GM12872 (cell line): Measurements from ENCODE around the gene OLFM1.

Experiments used
- TF ChIP-seq, protein P1 (sequence below): IDR thresholded peaks from 3 replicates; pipeline ENCODE4 v1.5.1; 2011; ENCODE audit warnings: low read depth, mild to moderate bottlenecking, low read length, moderate library complexity; ENCODE audit not compliant: insufficient read depth

The OLFM1 gene

DNA sequence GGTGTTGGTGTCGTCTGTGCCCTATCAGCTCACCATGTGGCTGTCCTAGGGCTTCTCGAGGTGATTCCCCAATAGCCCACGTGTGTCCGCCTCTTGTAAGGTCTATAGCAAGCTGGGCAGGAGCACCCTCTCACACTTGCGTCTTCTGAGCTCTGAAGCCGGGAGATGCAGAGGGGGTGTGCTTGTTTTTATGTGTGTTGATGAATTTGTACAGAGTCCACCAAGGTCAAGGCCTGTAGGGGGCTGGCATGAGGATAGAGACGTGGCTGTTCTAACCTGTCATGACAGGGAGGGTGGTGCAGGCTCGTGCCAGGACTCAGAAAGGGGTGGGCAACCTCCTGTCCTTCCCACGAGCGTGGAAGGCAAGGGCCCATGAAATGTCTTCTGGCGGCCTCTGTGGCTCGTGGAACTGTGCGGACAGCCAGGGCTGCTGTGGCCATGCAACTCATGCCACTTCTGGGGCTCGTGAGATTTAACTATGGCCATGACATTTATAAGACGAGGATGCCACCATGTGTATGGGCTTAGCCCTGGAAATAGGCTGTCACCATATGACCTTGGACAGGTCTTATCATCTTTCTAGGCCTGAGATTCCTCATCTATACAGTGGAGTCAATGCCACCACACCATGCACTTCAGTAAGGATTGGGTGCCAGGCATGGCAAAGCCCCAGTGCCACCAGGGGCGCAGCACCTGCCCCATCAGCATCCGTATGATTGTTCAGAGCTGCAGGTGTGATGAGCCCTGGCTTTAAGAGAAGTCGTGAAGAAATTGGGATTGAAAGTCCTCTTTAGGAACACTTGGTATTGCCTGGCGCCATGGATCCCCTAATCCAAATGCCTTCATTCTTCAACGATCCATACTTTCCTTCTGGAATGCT, 2.3 kb upstream of the OLFM1 start:
- TF ChIP-seq, protein P1, sequence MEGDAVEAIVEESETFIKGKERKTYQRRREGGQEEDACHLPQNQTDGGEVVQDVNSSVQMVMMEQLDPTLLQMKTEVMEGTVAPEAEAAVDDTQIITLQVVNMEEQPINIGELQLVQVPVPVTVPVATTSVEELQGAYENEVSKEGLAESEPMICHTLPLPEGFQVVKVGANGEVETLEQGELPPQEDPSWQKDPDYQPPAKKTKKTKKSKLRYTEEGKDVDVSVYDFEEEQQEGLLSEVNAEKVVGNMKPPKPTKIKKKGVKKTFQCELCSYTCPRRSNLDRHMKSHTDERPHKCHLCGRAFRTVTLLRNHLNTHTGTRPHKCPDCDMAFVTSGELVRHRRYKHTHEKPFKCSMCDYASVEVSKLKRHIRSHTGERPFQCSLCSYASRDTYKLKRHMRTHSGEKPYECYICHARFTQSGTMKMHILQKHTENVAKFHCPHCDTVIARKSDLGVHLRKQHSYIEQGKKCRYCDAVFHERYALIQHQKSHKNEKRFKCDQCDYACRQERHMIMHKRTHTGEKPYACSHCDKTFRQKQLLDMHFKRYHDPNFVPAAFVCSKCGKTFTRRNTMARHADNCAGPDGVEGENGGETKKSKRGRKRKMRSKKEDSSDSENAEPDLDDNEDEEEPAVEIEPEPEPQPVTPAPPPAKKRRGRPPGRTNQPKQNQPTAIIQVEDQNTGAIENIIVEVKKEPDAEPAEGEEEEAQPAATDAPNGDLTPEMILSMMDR = no peak

DNA sequence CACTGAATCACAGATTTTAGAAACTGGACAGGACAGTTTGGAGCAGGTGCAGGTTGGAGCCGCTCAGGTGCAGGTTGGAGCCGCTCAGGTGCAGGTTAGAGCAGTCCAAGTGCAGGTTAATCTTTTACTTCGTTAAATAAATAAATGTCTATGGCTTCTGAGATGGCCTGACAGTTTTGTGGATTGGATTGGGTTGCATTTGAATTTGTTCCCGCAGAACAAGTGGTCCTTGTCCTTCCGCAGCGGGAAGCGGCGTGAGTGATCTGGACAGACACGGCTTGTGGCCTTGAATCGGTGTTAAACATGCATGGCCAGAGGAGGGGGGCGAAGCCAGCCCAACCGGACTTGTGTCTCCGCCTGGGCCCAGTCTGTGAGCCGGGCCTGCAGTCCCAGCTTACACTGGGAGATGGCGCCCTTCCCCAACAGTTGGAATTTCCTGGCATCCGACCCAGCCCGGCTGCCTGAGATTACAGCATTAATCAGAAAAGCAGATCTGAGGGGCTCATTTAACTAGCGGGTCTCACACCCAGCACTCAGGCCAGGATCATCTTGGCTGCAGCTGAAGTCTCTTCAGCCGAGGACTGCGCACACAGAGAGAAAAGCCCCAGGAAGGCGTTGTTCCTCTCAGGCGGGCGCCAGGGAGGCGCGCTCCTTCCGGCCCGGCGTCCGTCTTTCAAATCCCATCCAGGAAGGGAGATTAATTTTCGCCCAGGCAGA, 1.5 kb upstream of the OLFM1 start:
- TF ChIP-seq, protein P1 = peak; percentile 75

DNA sequence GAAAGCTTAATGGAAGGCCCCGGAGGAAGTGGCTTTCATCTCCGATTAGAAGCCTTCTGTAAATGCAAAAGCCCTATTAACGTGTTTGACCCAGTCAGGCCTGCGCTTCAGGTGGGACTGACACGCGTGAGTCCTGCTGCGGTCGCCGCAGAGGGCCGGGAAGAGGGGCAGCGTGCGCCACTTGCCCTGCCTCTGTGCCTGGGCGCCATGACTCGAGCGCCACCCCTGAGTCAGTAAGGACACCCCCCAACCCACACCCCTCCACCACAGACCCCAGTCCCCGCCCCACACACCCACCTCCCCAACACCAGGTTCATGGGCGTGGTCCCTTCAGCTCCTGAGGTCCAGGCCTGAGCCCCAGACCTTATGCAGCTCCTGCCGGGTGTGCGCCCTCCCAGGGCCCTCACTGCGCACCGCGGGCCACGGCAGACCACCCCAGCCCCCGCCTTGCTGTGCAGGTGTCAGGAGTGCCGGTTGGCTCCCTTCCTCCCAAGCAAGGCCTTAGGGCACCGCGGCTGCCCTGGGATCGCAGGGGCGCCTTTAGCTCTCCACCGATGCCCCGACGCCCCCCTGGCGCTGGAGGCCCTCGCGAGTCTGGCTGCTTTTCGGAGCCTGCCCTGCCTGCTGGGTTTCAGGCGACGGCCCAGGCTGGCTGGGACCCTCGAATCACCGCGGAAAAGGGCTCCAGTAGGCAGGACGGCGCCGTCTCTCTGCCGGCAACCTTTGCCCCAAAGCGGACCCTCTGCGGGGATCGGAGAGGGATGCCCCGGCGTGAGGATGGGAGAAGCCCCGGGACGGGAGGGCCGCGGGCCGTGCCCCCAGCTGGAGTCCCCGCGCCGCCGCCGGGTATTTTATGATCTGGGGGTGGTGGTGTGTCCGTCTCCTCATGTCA, 625 bp upstream of the OLFM1 start:
- TF ChIP-seq, protein P1 = no peak

DNA sequence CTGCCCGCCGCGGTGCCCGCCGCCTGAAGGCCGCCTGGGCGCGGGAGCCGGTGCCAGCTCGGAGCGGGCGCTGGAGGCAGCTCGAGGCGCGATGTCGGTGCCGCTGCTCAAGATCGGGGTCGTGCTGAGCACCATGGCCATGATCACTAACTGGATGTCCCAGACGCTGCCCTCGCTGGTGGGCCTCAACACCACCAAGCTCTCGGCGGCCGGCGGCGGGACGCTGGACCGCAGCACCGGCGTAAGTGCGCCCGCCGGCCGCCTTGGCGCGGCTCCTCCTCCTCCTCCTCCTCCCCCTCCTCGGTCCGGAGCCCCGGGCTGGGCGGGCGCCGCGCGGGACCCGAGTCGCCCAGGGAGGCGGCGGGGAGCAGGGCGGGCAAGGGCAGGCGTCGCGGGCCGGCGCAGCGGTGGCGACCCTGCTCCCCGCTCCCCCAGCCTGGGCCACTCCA, 455 bp downstream of the OLFM1 start:
- TF ChIP-seq, protein P1 = no peak

DNA sequence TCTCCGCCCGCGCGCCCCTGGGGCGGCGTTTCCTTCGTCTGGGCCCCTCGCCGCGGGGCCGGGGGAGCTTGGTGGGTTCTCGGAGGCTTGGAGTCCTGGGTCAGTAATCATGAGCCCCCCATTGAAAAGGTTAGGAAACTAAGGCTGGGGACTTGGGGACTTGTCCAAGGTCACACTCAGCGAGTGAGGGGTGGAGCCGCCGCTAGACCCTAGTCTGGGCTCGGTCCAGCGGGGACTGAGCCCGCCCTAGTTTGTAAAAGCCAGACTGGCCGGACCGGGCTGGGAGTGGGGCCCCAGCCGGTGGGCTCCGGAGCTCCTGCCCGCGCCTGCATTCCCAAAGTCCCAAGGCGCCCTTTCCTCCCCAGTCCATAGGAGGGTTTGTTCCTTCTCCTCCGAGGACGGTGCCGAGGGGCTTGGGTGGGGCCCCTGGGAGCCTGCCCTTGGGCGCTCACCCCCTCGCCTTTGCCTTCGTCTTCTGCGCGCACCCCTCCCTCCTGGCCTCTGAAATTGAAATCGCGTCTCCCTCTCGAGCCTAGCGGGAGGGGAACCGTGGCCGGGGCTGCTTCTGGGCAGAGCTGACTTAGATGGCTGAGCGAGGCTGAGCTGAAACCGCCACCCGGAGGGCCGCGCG, 995 bp downstream of the OLFM1 start:
- TF ChIP-seq, protein P1 = no peak

DNA sequence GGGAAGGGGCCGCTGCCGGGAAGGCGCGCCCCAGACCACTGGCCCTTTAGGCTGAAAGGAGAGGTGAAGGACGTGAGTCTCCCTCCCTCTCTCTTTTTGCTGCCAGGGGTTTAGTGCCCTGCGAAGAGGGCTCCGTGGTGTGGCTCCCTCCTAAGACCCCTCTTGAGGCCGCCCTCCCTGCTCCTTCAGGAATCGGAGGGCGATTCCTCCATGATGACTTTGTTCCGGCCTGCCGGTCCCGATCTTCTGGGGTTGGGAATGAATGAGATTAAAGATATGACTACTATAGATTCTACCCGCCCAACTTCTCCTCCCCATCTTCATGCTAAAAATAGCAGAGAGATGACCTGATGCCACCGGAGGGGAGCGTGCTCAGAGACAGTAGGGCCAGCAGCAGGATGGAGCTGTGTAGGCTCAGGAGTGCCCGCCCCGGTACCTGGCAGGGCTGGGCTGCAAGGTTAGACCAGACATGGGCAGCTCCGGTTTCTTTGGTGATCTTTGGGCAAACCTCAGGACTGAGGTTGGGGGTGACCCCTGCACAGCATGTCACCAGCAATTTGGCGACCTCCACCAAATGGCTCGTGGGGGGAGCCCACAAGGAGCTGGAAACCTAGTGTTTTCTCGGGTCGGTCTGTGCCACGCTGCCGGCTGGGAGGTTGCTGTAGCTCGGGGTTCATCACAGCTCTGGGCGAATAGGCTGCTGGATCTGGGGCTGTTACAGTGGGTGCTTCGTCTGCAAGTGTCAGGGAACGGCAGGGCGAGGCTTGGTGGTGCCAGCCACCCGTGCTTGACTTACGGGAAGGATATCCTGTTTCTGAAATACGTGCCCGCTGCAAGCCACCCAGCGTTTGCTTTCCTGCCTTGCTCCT, 1.7 kb downstream of the OLFM1 start:
- TF ChIP-seq, protein P1 = no peak
